Prostate gland (tissue), 2 donors: Measurements from ENCODE around the gene TM4SF5.

Experiments used
- CTCF ChIP-seq, 4 experiments: fragments of 200-600 bp in 2 of 4; fragments of 450-650 bp in 2 of 4; sonication (generic) in 2 of 4; IDR thresholded peaks; 1 replicate in 3 of 4; 2 replicates in 1 of 4; pipeline ENCODE4 v1.5.1; 2016 to 2019; ENCODE audit warnings: antibody characterized with exemption in 4 of 4, mild to moderate bottlenecking in 2 of 4, moderate library complexity in 2 of 4
- POLR2AphosphoS5 ChIP-seq: sonication (generic); formaldehyde crosslinking; IDR thresholded peaks from one replicate; pipeline ENCODE4 v1.6.1; 2017; ENCODE audit warnings: antibody characterized with exemption

GRCh38 chr17:4782652-4783051 is 11.0 kb downstream of the TM4SF5 start:
- TF ChIP-seq CTCF (IDR thresholded peaks at IDR 0.05) (no peak), POLR2AphosphoS5 (no peak)
